ENCODE results near the gene A1BG. TPM values are rescaled to one million over a fixed set of nuclear protein-coding genes. Genes with fewer than 3 reads are reported as not detected.
A peak's percentile ranks its signal among the peaks of the same experiment; 100 is the strongest.

The A1BG gene
- total and polyA plus RNA-seq, 2 of the 13 experiments (the other 11 are each of a cell fraction or from before 2014, with no cell fraction given): 14.7 to 41.4 TPM

DNA sequence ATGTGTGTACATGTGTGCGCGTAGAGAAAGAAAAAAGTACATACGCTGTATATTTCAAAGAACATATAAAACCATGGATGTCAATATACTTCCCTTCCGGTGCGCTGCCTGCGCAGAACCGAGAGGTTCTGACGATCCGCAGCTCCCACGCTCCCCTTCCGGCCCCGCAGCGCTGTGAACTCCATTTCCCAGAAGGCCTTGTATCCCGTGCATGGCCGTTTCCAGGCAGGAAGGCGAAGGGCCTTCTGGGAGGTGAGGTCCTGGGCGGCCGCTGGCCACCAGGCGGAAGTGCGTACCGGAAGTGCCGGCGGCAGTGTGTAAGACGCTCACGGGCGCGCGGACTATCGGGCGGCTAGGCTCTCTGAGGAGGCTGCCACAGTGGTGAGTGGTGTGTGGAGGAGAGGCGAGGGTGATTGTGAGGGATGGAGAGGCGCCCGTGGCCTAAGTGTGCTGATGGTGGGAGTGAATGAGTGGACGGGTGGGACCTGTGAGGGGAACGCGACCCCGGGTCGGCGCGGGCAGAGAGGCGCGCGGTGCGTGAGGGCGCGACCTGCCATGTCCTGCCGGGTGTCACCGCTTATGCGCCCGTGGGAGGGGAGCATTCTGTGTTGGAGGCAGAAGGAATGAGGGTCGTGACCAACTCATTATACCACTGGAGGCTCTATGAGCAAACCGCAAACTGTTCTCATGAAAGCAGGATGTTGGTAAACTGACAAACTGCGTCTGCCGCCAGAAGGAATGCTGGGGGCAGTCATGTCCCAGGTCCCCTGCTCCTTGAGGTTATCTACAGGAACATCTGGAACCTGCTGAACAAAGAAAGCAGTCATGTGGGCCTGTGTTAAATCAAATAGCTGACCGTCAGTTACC is 48.0 kb downstream of the A1BG start, which contains the start of gene ERVK3-1 (continued):
- TF ChIP-seq, protein P1, sequence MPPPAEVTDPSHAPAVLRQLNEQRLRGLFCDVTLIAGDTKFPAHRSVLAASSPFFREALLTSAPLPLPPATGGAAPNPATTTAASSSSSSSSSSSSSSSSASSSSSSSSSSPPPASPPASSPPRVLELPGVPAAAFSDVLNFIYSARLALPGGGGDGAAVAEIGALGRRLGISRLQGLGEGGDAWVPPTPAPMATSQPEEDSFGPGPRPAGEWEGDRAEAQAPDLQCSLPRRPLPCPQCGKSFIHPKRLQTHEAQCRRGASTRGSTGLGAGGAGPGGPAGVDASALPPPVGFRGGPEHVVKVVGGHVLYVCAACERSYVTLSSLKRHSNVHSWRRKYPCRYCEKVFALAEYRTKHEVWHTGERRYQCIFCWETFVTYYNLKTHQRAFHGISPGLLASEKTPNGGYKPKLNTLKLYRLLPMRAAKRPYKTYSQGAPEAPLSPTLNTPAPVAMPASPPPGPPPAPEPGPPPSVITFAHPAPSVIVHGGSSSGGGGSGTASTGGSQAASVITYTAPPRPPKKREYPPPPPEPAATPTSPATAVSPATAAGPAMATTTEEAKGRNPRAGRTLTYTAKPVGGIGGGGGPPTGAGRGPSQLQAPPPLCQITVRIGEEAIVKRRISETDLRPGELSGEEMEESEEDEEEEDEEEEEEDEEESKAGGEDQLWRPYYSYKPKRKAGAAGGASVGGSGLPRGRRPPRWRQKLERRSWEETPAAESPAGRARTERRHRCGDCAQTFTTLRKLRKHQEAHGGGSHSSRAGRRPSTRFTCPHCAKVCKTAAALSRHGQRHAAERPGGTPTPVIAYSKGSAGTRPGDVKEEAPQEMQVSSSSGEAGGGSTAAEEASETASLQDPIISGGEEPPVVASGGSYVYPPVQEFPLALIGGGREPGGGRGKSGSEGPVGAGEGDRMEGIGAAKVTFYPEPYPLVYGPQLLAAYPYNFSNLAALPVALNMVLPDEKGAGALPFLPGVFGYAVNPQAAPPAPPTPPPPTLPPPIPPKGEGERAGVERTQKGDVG (CRISPR knock-in tag; IDR thresholded peaks at IDR 0.05; ENCODE audit: borderline replicate concordance): 0 out of 2 replicates have a peak, but pooled peaks have one; percentile 77
- TF ChIP-seq SIN3A (IDR thresholded peaks at IDR 0.05; ENCODE audit: borderline replicate concordance, low read depth, low read length): peak; percentile 89
- TF ChIP-seq ZNF496 (CRISPR knock-in tag; IDR thresholded peaks at IDR 0.05; ENCODE audit: insufficient replicate concordance): no peak
- TF ChIP-seq, protein P2, sequence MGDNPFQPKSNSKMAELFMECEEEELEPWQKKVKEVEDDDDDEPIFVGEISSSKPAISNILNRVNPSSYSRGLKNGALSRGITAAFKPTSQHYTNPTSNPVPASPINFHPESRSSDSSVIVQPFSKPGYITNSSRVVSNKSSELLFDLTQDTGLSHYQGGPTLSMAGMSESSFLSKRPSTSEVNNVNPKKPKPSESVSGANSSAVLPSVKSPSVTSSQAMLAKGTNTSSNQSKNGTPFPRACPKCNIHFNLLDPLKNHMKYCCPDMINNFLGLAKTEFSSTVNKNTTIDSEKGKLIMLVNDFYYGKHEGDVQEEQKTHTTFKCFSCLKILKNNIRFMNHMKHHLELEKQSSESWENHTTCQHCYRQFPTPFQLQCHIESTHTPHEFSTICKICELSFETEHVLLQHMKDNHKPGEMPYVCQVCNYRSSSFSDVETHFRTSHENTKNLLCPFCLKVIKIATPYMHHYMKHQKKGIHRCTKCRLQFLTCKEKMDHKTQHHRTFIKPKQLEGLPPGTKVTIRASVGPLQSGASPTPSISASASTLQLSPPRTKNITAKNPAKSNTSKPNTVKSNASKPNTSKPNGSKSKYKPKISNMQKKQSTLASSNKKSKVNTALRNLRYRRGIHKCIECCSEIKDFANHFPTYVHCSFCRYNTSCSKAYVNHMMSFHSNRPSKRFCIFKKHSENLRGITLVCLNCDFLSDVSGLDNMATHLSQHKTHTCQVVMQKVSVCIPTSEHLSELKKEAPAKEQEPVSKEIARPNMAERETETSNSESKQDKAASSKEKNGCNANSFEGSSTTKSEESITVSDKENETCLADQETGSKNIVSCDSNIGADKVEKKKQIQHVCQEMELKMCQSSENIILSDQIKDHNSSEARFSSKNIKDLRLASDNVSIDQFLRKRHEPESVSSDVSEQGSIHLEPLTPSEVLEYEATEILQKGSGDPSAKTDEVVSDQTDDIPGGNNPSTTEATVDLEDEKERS (CRISPR knock-in tag; IDR thresholded peaks at IDR 0.05): no peak
- no peak for TF ChIP-seq NBN (conservative IDR thresholded peaks at IDR 0.05)
- TF ChIP-seq ARHGAP35 (CRISPR knock-in tag; IDR thresholded peaks at IDR 0.05; ENCODE audit: borderline replicate concordance): no peak
- TF ChIP-seq, protein P3, sequence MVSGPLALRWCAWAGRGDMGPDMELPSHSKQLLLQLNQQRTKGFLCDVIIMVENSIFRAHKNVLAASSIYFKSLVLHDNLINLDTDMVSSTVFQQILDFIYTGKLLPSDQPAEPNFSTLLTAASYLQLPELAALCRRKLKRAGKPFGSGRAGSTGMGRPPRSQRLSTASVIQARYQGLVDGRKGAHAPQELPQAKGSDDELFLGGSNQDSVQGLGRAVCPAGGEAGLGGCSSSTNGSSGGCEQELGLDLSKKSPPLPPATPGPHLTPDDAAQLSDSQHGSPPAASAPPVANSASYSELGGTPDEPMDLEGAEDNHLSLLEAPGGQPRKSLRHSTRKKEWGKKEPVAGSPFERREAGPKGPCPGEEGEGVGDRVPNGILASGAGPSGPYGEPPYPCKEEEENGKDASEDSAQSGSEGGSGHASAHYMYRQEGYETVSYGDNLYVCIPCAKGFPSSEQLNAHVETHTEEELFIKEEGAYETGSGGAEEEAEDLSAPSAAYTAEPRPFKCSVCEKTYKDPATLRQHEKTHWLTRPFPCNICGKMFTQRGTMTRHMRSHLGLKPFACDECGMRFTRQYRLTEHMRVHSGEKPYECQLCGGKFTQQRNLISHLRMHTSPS (CRISPR knock-in tag; IDR thresholded peaks at IDR 0.05; ENCODE audit: low read depth): no peak; the same call in 1 of the 2 replicates
- peak; percentile 44; the same call in 1 of the 2 replicates for TF ChIP-seq ZFP41 (CRISPR knock-in tag; IDR thresholded peaks at IDR 0.05; ENCODE audit: borderline replicate concordance)
- no peak for TF ChIP-seq CC2D1A (CRISPR knock-in tag; IDR thresholded peaks at IDR 0.05)
- no peak for TF ChIP-seq SMC3 (IDR thresholded peaks at IDR 0.05; ENCODE audit: low read length)
- no peak for TF ChIP-seq STAT5B (CRISPR knock-in tag; IDR thresholded peaks at IDR 0.05)
- no peak for TF ChIP-seq ZNF720 (CRISPR knock-in tag; IDR thresholded peaks at IDR 0.05)
- TF ChIP-seq, protein P4, sequence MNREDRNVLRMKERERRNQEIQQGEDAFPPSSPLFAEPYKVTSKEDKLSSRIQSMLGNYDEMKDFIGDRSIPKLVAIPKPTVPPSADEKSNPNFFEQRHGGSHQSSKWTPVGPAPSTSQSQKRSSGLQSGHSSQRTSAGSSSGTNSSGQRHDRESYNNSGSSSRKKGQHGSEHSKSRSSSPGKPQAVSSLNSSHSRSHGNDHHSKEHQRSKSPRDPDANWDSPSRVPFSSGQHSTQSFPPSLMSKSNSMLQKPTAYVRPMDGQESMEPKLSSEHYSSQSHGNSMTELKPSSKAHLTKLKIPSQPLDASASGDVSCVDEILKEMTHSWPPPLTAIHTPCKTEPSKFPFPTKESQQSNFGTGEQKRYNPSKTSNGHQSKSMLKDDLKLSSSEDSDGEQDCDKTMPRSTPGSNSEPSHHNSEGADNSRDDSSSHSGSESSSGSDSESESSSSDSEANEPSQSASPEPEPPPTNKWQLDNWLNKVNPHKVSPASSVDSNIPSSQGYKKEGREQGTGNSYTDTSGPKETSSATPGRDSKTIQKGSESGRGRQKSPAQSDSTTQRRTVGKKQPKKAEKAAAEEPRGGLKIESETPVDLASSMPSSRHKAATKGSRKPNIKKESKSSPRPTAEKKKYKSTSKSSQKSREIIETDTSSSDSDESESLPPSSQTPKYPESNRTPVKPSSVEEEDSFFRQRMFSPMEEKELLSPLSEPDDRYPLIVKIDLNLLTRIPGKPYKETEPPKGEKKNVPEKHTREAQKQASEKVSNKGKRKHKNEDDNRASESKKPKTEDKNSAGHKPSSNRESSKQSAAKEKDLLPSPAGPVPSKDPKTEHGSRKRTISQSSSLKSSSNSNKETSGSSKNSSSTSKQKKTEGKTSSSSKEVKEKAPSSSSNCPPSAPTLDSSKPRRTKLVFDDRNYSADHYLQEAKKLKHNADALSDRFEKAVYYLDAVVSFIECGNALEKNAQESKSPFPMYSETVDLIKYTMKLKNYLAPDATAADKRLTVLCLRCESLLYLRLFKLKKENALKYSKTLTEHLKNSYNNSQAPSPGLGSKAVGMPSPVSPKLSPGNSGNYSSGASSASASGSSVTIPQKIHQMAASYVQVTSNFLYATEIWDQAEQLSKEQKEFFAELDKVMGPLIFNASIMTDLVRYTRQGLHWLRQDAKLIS (CRISPR knock-in tag; IDR thresholded peaks at IDR 0.05): no peak
- TF ChIP-seq ZFP36 (IDR thresholded peaks at IDR 0.05; ENCODE audit: borderline replicate concordance, low read depth, low read length, partially characterized antibody): no peak
- peak; percentile 62; the same call in 1 of the 2 replicates for TF ChIP-seq ETV6 (CRISPR knock-in tag; conservative IDR thresholded peaks at IDR 0.05)
- TF ChIP-seq RAD21 (CRISPR knock-in tag; IDR thresholded peaks at IDR 0.05): 0 out of 2 replicates have a peak, but pooled peaks have one; percentile 8
